IMR-90 (cell line): Measurements from ENCODE around the gene SLC38A6. TPM values are rescaled to one million over a fixed set of nuclear protein-coding genes. Genes with fewer than 3 reads are reported as not detected.

Experiments used
- CEBPB ChIP-seq: IDR thresholded peaks from 2 replicates; pipeline ENCODE4 v1.6.1; 2012; ENCODE audit warnings: low read depth, low read length, improper control_type of control experiment
- FOS ChIP-seq: fragments of 150-350 bp; IDR thresholded peaks from 2 replicates; pipeline ENCODE4 v1.6.1; 2016; ENCODE audit warnings: low read depth, low read length
- MAFK ChIP-seq: IDR thresholded peaks from 2 replicates; pipeline ENCODE4 v1.6.1; 2012; ENCODE audit warnings: low read depth, low read length, improper control_type of control experiment
- RCOR1 ChIP-seq: IDR thresholded peaks from 2 replicates; pipeline ENCODE4 v1.6.1; 2012; ENCODE audit warnings: mild to moderate bottlenecking, low read length, improper control_type of control experiment; ENCODE audit not compliant: insufficient replicate concordance
- SMC3 ChIP-seq: fragments of 150-350 bp; IDR thresholded peaks from 2 replicates; pipeline ENCODE4 v1.6.1; 2016; ENCODE audit warnings: low read depth, mild to moderate bottlenecking, antibody characterized with exemption, low read length, moderate library complexity
- polyA plus RNA-seq, 3 experiments: library from polyadenylated mRNA; depleted of rRNA; stranded (reverse); fragments of >200 nt; gene quantifications; 2 replicates each; pipeline ENCODE4 v1.2.3, GENCODE V29; 2012; ENCODE audit warnings: low replicate concordance in 1 of 3
- total RNA-seq: library from RNA; depleted of rRNA; stranded (reverse); fragments of >200 nt; gene quantifications from 2 replicates; pipeline ENCODE4 v1.2.3, GENCODE V29; 2012

Gene SLC38A6
- total and polyA plus RNA-seq, 2 of the 4 experiments (the other 2 are of a cell fraction), result 15.5 to 18.3 TPM

DNA sequence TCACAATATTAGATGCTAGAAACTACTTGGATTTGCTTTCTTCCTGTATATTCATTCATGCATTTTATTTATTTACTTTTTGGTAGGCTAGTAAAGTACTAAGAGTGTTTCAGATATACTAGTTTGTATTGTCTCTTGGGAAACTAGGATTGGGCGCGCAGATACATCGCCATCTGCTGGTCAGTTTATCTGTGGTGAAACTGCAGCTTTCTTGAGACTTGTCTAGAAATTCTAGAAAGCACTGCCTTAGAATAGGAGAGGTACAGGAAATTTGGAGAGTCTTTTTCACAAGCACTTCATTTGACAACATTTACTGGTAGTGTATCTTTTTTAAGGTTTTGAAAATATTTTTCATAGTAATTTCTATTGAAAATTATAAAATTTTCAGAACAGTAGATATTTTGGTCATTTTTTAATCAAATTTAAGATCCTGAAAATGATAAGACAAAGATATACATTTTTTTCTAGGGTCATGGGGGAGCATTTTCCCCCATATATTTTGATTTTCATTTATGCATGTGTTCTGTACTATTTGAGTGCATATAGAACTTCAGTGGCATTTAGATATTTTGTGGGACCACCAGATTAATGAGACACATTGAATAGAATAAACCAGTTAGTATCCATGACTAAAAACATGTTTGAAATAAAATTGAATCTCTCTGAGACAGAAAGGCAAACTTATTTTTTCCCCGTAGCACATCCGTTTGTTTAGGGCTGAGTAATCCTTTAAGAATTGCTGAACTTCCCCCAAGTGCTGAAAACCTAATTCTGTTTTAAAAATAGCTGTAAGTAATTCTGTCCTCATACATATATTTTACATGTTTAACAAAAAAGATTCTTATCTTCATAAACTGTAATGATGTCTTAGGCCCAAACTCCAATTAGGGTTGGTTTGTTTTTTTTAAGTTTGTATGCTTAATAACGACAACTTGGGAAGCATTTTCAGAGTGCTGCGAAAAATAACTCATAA is 44.5 kb downstream of the SLC38A6 start (continued):
- no peak for TF ChIP-seq MAFK
- no peak for TF ChIP-seq RCOR1
- TF ChIP-seq SMC3, result peak; percentile 84
- TF ChIP-seq CEBPB, result no peak
- no peak for TF ChIP-seq FOS
